Stimulated activated CD8-positive, alpha-beta memory T cell treated with anti-CD3 and anti-CD28 coated beads, Interleukin-15, amount 100 ng/mL, for 4 hours (primary cell): ENCODE measurements around the gene BTRC.
"Not testable (repeated sequence)": the region's sequence is repeated elsewhere in the genome, so short reads cannot be mapped to it uniquely, and the experiment has no call there.

Source experiments
- DNase-seq, 2 donors: peaks; one replicate each; pipeline ENCODE4 v3.0.0-alpha.2; 2020; ENCODE audit warnings: low read depth in 2 of 2

The BTRC gene

GRCh38 chr10:101386659-101387259 lies 32.8 kb downstream of the BTRC start:
- no peak for DNase-seq

GRCh38 chr10:101388676-101389276 lies 34.8 kb downstream of the BTRC start:
- no peak for DNase-seq

GRCh38 chr10:101389532-101389931 lies 35.6 kb downstream of the BTRC start:
- DNase-seq = not testable (repeated sequence)

- no peak for DNase-seq
Observed at GRCh38 chr10:101389986-101390531, 36.1 kb downstream of the BTRC start.

DNA sequence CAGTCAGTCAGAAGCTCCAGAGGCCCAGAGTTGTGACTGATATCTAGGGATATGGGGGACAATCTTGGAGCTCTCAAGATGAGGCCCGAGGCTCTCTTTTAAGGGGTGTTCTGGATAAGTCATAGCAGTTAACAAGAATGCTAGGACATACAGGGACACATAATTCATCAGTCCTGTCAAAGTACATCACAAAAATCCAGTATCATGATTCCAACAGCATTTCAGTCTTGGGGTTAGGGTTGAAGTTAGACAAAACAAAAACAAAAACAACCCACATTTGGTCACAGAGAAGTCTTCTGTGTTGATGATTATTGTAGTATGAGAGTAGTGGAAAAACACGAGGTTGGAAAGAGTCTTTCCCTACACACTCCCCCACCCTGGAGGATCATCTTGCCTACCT lies 39.4 kb downstream of the BTRC start:
- DNase-seq = no peak

GRCh38 chr10:101394524-101395133 lies 40.7 kb downstream of the BTRC start:
- DNase-seq = no peak

DNA sequence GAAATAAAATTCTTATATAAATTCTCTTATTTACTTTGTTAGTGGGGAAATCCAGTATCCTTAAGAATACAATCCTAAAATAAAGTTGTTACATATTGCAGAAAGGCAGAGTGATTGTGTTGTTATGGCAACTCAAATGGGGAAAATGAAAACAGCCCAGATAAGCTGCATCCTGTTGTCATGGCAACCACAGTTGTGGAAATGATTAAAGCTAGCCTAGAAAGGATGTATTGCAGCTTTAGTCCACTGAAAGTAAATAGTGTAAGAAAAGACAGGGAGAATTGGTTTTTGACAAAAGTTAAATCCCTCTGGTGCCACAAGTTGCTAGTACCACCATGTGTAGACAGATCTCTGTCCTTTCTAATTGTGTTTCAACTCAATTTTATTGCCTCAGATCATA lies 43.2 kb downstream of the BTRC start:
- DNase-seq = no peak

- DNase-seq = no peak
Observed at GRCh38 chr10:101400585-101400984, 46.6 kb downstream of the BTRC start.

DNA sequence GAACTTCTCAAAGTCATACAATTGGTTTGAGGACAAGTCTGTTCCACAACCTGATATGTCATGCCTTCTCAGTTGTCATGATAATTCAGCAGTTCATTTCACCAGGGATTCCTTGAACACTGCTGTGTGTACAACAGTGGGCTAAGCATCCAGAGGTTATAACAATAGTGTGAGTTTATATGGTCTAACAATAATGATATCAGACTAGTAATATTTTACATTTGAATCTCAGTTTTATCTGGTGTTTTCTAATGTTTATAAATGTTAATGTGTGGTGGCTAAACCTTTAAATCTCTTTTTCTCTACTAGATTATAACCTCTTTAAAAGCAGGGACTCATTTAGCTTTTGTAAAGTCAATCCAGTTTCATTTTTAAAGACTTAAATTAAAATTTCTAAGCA lies 48.7 kb downstream of the BTRC start:
- no peak for DNase-seq

DNA sequence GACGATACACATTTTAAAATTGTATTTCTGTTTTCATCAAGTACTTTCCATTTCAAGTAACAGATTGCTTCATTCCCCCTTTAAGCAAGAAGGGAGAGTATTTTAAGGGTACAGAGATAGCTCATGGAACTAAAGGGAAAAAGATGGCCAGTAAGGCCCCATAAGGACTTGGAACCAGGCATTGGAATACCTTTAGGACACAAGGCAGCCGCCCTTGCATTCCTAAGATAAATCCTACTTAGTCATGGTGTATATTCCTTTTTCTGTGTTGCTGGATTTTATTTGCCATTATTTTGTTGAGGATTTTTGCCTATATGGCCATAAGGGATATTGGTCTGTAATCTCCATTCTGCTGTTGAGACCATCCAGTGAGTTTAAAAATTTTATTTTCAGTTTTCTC lies 49.2 kb downstream of the BTRC start:
- no peak for DNase-seq

DNA sequence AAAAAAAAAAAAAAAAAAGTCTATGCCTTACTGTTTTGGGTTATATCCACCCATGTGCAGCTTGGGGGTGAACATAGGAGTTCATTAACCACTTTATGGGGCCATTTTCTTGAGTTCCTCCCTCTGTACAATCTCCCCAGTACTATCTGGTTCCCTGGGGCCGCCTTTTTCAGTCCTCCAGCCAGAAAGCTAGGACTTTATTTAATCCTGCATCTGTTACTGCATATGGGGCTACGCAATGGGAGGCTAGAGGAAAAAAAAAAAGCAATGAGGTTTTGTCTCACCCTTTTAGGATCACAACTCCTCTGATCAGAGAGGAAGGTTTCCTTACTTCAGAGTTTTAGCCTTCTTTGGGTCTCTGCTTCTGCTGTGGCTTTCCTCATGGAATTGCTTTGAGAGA lies 51.0 kb downstream of the BTRC start:
- no peak for DNase-seq

- no peak for DNase-seq
Observed at GRCh38 chr10:101411598-101411997, 57.6 kb downstream of the BTRC start.

GRCh38 chr10:101414034-101414433 lies 60.1 kb downstream of the BTRC start:
- DNase-seq = no peak

GRCh38 chr10:101415884-101416283 lies 61.9 kb downstream of the BTRC start:
- no peak for DNase-seq

GRCh38 chr10:101421967-101422366 lies 68.0 kb downstream of the BTRC start:
- DNase-seq = not testable (repeated sequence)

GRCh38 chr10:101425535-101425934 lies 71.6 kb downstream of the BTRC start:
- no peak for DNase-seq

- DNase-seq = no peak
Observed at GRCh38 chr10:101428036-101428435, 74.1 kb downstream of the BTRC start.

DNA sequence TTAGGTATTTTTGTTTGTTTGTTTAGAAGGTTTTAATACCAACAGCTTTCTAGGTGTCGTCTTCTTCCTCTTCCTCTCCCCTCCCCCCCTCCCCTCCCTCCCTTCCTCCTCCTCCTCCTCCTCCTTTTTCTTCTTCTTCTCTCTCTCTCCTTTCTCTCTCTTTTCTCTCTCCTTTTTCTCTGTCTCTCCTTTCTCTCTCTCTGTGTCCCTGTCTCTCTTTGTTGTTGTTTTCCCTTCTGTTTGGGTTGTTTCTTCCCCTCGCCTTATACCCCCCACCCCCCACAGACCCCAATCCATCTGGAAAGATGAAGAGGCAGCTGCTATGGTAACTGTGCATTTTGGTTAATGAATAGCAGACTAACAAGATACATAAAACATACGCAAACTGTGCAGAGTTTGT lies 75.5 kb downstream of the BTRC start:
- no peak for DNase-seq

DNA sequence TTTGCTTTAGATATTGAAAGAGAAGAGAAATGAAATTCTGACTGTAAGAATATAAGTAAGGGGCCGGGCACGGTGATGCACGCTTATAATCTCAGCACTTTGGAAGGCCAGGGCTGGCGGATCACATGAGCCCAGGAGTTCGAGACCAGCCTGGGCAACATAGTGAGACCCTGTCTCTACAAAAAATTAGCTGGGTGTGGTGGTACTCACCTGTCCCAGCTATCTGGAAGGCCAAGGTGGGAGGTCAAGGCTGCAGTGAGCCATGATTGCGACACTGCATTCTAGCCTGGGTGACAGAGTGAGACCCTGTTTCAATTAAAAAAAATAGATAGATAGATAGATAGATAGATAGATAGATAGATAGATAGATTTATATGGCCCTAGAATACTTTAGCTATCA lies 82.3 kb downstream of the BTRC start:
- no peak for DNase-seq

- no peak for DNase-seq
Observed at GRCh38 chr10:101438881-101439391, 85.0 kb downstream of the BTRC start.

DNA sequence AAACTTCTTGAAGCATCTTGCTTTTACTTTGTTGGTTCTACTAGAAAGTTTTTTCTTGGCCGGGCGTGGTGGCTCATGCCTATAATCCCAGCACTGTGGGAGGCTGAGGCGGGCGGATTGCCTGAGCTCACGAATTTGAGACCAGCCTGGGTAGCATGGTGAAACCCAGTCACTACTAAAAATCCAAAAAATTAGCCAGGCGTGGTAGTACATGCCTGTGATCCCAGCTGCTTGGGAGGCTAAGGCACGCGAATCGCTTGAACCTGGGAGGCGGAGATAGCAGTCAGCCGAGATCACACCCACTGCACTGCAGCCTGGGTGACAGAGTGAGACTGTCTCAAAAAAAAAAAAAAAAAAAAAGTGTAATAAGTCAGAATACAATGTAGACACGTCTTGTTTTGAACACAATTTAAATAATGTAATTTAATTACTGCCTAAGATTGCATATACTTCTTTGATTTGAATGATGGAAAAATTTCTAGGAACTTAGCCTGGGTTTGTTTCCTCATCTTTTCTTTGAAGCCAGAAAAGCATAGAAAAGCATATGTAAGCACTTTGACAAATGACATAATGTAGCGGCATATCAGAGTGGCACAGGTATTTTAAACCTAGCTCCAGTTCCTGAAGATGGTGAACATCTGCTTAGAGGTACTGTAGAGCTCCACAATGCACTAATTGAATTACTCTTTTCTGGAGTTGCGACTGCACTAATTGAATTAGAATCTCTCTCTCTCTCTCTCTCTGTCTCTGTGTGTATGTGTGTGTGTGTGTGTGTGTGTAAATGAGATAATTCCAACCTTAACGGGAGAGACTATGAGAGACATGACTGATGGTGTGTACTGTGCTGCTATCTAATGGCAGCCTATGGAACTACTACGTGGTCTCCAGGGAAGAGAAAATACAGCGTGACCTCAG lies 87.8 kb downstream of the BTRC start:
- no peak for DNase-seq

GRCh38 chr10:101442456-101442800 lies 88.5 kb downstream of the BTRC start:
- DNase-seq = no peak
